A549 (cell line): ENCODE results near the gene LIN37. TPM values are rescaled to one million over a fixed set of nuclear protein-coding genes. Genes with fewer than 3 reads are reported as not detected.

Experiments used
- ATAC-seq, 2 experiments: fragments of 200-7000 bp in 1 of 2; fragments of >200 bp in 1 of 2; cut with Nextera tagmentation in 1 of 2; cut with Tn5 transposase in 1 of 2; 3 replicates each; pipeline versions ENCODE4 v1.8.0 to v1.9.1; 2018 to 2020; ENCODE audit warnings: mild to moderate bottlenecking in 1 of 2, moderate library complexity in 1 of 2
- CTCF ChIA-PET: fragments of 300-600 bp; sonication (Branson Sonifier 250); formaldehyde crosslinking; extraction: SDS; loops from one replicate; lab custom pipeline; 2021; ENCODE audit warnings: antibody characterized with exemption, inconsistent platforms; lab: Yijun Ruan, JAX
- POLR2A ChIA-PET: fragments of 350-600 bp; formaldehyde crosslinking; extraction: SDS; loops from one replicate; lab custom pipeline; 2021; ENCODE audit warnings: antibody characterized with exemption, inconsistent platforms; lab: Yijun Ruan, JAX
- DNase-seq, 2 experiments: peaks; one replicate each; pipeline versions ENCODE4 v3.0.0 to v3.0.0-alpha.2; 2011 to 2016; ENCODE audit warnings: low read depth in 1 of 2, low spot score in 1 of 2
- FAIRE-seq: peaks from 2 replicates; lab custom pipeline; 2011; peaks lifted over from hg19 to GRCh38; lab: Jason Lieb, UNC
- H3K27ac ChIP-seq, 2 experiments: fragments of >200 bp; sonication (Bioruptor Twin); formaldehyde crosslinking; 3 replicates each; pipeline ENCODE4 v1.5.1; 2016 to 2017
- H3K4me1 ChIP-seq: fragments of >200 bp; sonication (Bioruptor Twin); formaldehyde crosslinking; 3 replicates; pipeline ENCODE4 v1.6.1; 2016
- H3K4me2 ChIP-seq: fragments of >200 bp; sonication (Bioruptor Twin); formaldehyde crosslinking; 3 replicates; pipeline ENCODE4 v1.6.1; 2016
- H3K4me3 ChIP-seq: fragments of >200 bp; sonication (Bioruptor Twin); formaldehyde crosslinking; 3 replicates; pipeline ENCODE4 v1.5.1; 2016
- H3K9me3 ChIP-seq: fragments of >200 bp; sonication (Bioruptor Twin); formaldehyde crosslinking; 3 replicates; pipeline ENCODE4 v1.6.1; 2016
- BCL3 ChIP-seq: fragments of >200 bp; sonication (Bioruptor Twin); formaldehyde crosslinking; IDR thresholded peaks from 3 replicates; pipeline ENCODE4 v1.6.1; 2016
- BHLHE40 ChIP-seq: IDR thresholded peaks from 2 replicates; pipeline ENCODE4 v1.6.1; 2012; ENCODE audit warnings: low read depth, low read length, inconsistent platforms
- ELK1 ChIP-seq: fragments of 150-350 bp; IDR thresholded peaks from 2 replicates; pipeline ENCODE4 v1.6.1; 2014; ENCODE audit warnings: low read depth, mild to moderate bottlenecking, low read length
- FOSL2 ChIP-seq, 2 experiments: fragments of 450-650 bp in 1 of 2; fragments of >200 bp in 1 of 2; sonication (Bioruptor Twin) in 1 of 2; formaldehyde crosslinking; IDR thresholded peaks; 2 replicates each; pipeline versions ENCODE4 v1.5.0 to v1.6.1; 2016 to 2020; ENCODE audit warnings: mild to moderate bottlenecking in 1 of 2, moderate library complexity in 1 of 2
- FOXS1 ChIP-seq: fragments of 250-450 bp; sonication (Bioruptor Pico); IDR thresholded peaks from 2 replicates; pipeline ENCODE4 v1.5.0; 2020; ENCODE audit warnings: mild to moderate bottlenecking, moderate library complexity
- GATA3 ChIP-seq: IDR thresholded peaks from 2 replicates; pipeline ENCODE4 v1.6.1; 2012; ENCODE audit warnings: borderline replicate concordance
- HMGXB4 ChIP-seq: fragments of 250-450 bp; sonication (Bioruptor Pico); IDR thresholded peaks from 2 replicates; pipeline ENCODE4 v1.5.0; 2021; ENCODE audit warnings: mild to moderate bottlenecking, moderate library complexity, borderline replicate concordance
- HOXA7 ChIP-seq: fragments of 250-450 bp; sonication (Bioruptor Pico); IDR thresholded peaks from 2 replicates; pipeline ENCODE4 v1.5.0; 2020; ENCODE audit warnings: mild to moderate bottlenecking, moderate library complexity
- HOXB13 ChIP-seq: fragments of 250-450 bp; sonication (Bioruptor Pico); IDR thresholded peaks from 2 replicates; pipeline ENCODE4 v1.5.0; 2020; ENCODE audit warnings: low read depth, mild to moderate bottlenecking, moderate library complexity
- JUN ChIP-seq, 2 experiments: fragments of >200 bp; sonication (Bioruptor Twin); formaldehyde crosslinking; IDR thresholded peaks; 2 replicates in 1 of 2; 3 replicates in 1 of 2; pipeline ENCODE4 v1.6.1; 2016 to 2017
- MAX ChIP-seq: IDR thresholded peaks from 2 replicates; pipeline ENCODE4 v1.6.1; 2012
- MAZ ChIP-seq: fragments of 150-350 bp; IDR thresholded peaks from 2 replicates; pipeline ENCODE4 v1.6.1; 2014; ENCODE audit warnings: antibody characterized with exemption, low read depth, low read length, borderline replicate concordance
- MYC ChIP-seq: IDR thresholded peaks from 2 replicates; pipeline ENCODE4 v1.6.1; 2012; ENCODE audit warnings: mild to moderate bottlenecking, inconsistent platforms, low read length, improper control_type of control experiment, borderline replicate concordance
- PBX3 ChIP-seq: IDR thresholded peaks from 2 replicates; pipeline ENCODE4 v1.6.1; 2012
- RFX5 ChIP-seq: fragments of 450-650 bp; IDR thresholded peaks from 2 replicates; pipeline ENCODE4 v1.7.1; 2014; ENCODE audit warnings: antibody characterized with exemption, mild to moderate bottlenecking, moderate library complexity
- SMC3 ChIP-seq: fragments of >200 bp; sonication (Bioruptor Twin); formaldehyde crosslinking; IDR thresholded peaks from 3 replicates; pipeline ENCODE4 v1.6.1; 2018; ENCODE audit warnings: inconsistent platforms
- TFCP2L1 ChIP-seq: fragments of 250-450 bp; sonication (Bioruptor Pico); IDR thresholded peaks from 2 replicates; pipeline ENCODE4 v1.5.0; 2021; ENCODE audit warnings: mild to moderate bottlenecking
- TP53 ChIP-seq: fragments of 250-450 bp; sonication (Bioruptor Pico); IDR thresholded peaks from 2 replicates; pipeline ENCODE4 v1.5.0; 2021; ENCODE audit warnings: mild to moderate bottlenecking, moderate library complexity
- ZNF302 ChIP-seq: fragments of 250-450 bp; sonication (Bioruptor Pico); IDR thresholded peaks from 2 replicates; pipeline ENCODE4 v1.9.0; 2021; ENCODE audit warnings: inconsistent platforms, mild to moderate bottlenecking, moderate library complexity
- ZSCAN20 ChIP-seq: fragments of 250-450 bp; sonication (Bioruptor Pico); IDR thresholded peaks from 2 replicates; pipeline ENCODE4 v1.8.0; 2022; ENCODE audit warnings: mild to moderate bottlenecking, moderate library complexity
- WGBS: methylation state at CpG from one replicate; pipeline ENCODE4 v1.1.6; 2017; ENCODE audit errors: missing lambda C conversion rate; 5-methylcytosine and 5-hydroxymethylcytosine counted together
- polyA plus RNA-seq, 4 experiments: library from polyadenylated mRNA; depleted of rRNA in 3 of 4; stranded (reverse); fragments of >200 nt; fragmentation: RNase III in 1 of 4; extraction: RNeasy Plus Mini Kit Qiagen cat#74134 plus additional on column Dnase treatment in 1 of 4; gene quantifications; 2 replicates in 3 of 4; 3 replicates in 1 of 4; pipeline ENCODE4 v1.2.3, GENCODE V29; 2011 to 2017

LIN37 gene
- polyA plus RNA-seq, 2 of the 4 experiments (the other 2 are of a cell fraction), result 8.1 to 23.1 TPM

- FAIRE-seq, result no peak
- no peak for TF ChIP-seq SMC3
- no peak for TF ChIP-seq TFCP2L1
- TF ChIP-seq GATA3, result peak; percentile 18; the same call in 1 of the 2 replicates
- 0 out of 2 replicates have a peak, but pooled peaks have one; percentile 7 for TF ChIP-seq PBX3
- TF ChIP-seq ZSCAN20 (CRISPR knock-in tag), result no peak
- no peak for TF ChIP-seq TP53
- TF ChIP-seq MAX, result 0 out of 2 replicates have a peak, but pooled peaks have one; percentile 11
- TF ChIP-seq BCL3, result peak; percentile 96
- TF ChIP-seq RFX5, result no peak
- TF ChIP-seq ZNF302, result no peak
- TF ChIP-seq MYC, result peak; percentile 36
- peak; percentile 76 to 94; a peak in 4 of 5 replicates for TF ChIP-seq JUN (IDR thresholded peaks at IDR 0.05)
- 0 out of 2 replicates have a peak, but pooled peaks have one; percentile 23 for TF ChIP-seq MAZ
- TF ChIP-seq HMGXB4, result no peak
- TF ChIP-seq, all 56 proteins: peak for 7
- H3K4me3 ChIP-seq, result peak within 1 kb of the TSS; percentile 87
- ChIA-PET POLR2A (interaction anchor here (1.2 to 1.5 kb wide), 4 partner anchors 15 to 30 kb away, joined by 3 to 7 read pairs (median 4); partner anchors contain the start of gene LIN37), CTCF (interaction anchor here (0.6 to 5.0 kb wide), 11 partner anchors 11 to 169 kb away, joined by 3 to 29 read pairs (median 5); partner anchors contain the start of genes PSENEN and U2AF1L4)
- DNase-seq, result peak; percentile 98 to 100
- peak in 1 of 2 experiments; percentile 3; a peak in 2 of 6 replicates for ATAC-seq
- no peaks in the 10 kb centered on the region for H3K9me3 ChIP-seq
- WGBS, result under 1% methylated on average over 28 of the region's 109 CpGs
- H3K4me1 ChIP-seq, result peaks cover 20% of the 10 kb centered on the region
- H3K4me2 ChIP-seq, result peak within 1 kb of the TSS; percentile 98
- H3K27ac ChIP-seq, result peak within 1 kb of the TSS; percentile 91 to 98
Observed at GRCh38 chr19:35717665-35718344, 30.6 kb upstream of the LIN37 start, which contains the start of gene KMT2B. Gene KMT2B (plus strand): TSS chr19:35718003. CDS start chr19:35718019, 16 bp downstream.

- no peak for FAIRE-seq
- Histone ChIP-seq H3K9me3 (no peaks in the 10 kb centered on the region), H3K4me2 (peak overlapping the region; percentile 98), H3K4me3 (peak overlapping the region; percentile 87), H3K4me1 (peaks cover 20% of the 10 kb centered on the region)
- ATAC-seq, result peak in 1 of 2 experiments; percentile 1; a peak in 1 of 6 replicates
- POLR2A ChIA-PET, result interaction anchor here (0.9 to 1.5 kb wide), 5 partner anchors 10 to 30 kb away, joined by 3 to 7 read pairs (median 4); partner anchors contain the start of gene LIN37
- under 1% methylated on average over 32 of the region's 42 CpGs for WGBS
- TF ChIP-seq RFX5, result no peak
- no peak for TF ChIP-seq ELK1
- no peak for TF ChIP-seq BHLHE40
- TF ChIP-seq HOXB13 (CRISPR knock-in tag), result no peak
- TF ChIP-seq TP53, result no peak
- TF ChIP-seq HOXA7 (CRISPR knock-in tag), result no peak
- TF ChIP-seq GATA3, result no peak
- no peak for TF ChIP-seq MYC
- TF ChIP-seq BCL3, result no peak
- TF ChIP-seq FOXS1 (CRISPR knock-in tag), result no peak
- TF ChIP-seq FOSL2 (IDR thresholded peaks at IDR 0.05), result no peak
- no peak for TF ChIP-seq FOSL2 (CRISPR knock-in tag; IDR thresholded peaks at IDR 0.05)
- TF ChIP-seq, all 56 proteins: peak for 0
- H3K27ac ChIP-seq, result peak overlapping the region; percentile 91 to 98
- CTCF ChIA-PET, result interaction anchor here (0.6 to 5.0 kb wide), 11 partner anchors 10 to 170 kb away, joined by 3 to 29 read pairs (median 5); partner anchors contain the start of genes PSENEN and U2AF1L4
- peak; percentile 40 to 50 for DNase-seq
Observed at GRCh38 chr19:35718345-35719041, 29.9 kb upstream of the LIN37 start.
